Measurements from ENCODE around the gene GAL3ST1. TPM values are rescaled to one million over a fixed set of nuclear protein-coding genes. Genes with fewer than 3 reads are reported as not detected.
"Not testable (repeated sequence)": the region's sequence is repeated elsewhere in the genome, so short reads cannot be mapped to it uniquely, and the experiment has no call there.

Gene GAL3ST1
- not detected in 2 replicates for total RNA-seq

DNA sequence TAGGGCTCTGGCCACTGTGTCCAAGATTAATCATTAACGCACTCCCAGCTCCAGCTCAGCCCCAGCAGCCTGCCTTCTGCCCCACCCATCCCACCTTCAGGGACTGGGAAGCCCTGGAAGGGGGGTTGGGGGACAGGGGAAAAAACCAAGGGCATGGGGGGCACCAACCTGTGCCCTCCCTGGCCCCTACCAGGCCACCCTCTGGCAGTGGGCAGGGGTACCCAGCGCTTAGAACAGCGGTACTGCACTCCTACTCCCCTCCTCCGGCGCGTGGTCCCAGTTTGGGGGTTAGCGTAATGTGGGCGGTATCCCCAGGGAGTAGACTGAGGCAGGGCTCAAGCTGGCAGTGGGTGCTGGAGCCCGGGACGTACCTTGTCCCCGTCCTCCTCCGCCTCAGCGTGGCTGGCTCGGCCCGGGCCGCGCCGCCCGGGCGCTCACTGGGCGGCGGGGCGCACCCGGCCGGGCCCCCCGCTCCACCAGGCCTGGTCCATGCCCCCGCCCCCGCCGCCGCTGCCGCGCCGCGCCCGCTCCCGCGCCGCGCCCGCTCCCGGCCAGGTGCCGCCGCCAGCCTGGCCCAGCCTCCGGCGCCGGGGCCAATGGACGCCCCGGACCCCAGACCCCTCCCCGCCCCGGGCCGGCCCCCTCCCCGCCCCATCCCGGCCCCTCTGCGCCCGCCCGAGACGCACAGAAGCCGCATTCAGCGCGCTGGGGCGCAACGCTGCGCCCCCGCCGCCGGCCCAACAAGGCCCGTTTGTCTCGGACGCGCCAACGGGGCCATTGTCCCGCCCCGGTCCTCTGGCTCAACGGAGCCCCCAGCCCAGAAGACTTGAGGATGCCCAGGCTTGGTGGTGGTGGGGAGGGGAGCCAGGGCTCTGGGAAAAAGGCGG lies at the start of gene GAL3ST1:
Gene GAL3ST1 (minus strand): TSS at position 571 of the 887 bp plus-strand sequence. CDS start 17,273 bp downstream, outside the sequence.
- no peaks in the 10 kb centered on the region for H3K4me1 Mint-ChIP-seq (ENCODE audit: low read depth)
- peaks cover 43% of the 10 kb centered on the region for H3K36me3 Mint-ChIP-seq (ENCODE audit: low read depth)
- H3K27me3 Mint-ChIP-seq (ENCODE audit: low read depth) = peaks cover 6% of the 10 kb centered on the region
- H3K27ac Mint-ChIP-seq = no peak within 1 kb of the TSS
- intact Hi-C loops (cut with micrococcal nuclease) = no loop called here
- no peak within 1 kb of the TSS for H3K4me3 Mint-ChIP-seq (ENCODE audit: low read depth)
- no peak for DNase-seq (ENCODE audit: low spot score)
- no peaks in the 10 kb centered on the region for H3K9me3 Mint-ChIP-seq

GRCh38 chr22:30619909-30620308 lies 45.4 kb upstream of the GAL3ST1 start:
- H3K27ac Mint-ChIP-seq; H3K4me1 Mint-ChIP-seq (ENCODE audit: low read depth); intact Hi-C loops (cut with micrococcal nuclease); H3K36me3 Mint-ChIP-seq (ENCODE audit: low read depth); H3K4me3 Mint-ChIP-seq (ENCODE audit: low read depth); DNase-seq (ENCODE audit: low spot score); H3K27me3 Mint-ChIP-seq (ENCODE audit: low read depth); H3K9me3 Mint-ChIP-seq: not testable (repeated sequence)

- no peaks in the 10 kb centered on the region for H3K27me3 Mint-ChIP-seq (ENCODE audit: low read depth)
- H3K4me1 Mint-ChIP-seq (ENCODE audit: low read depth) = no peaks in the 10 kb centered on the region
- no peaks in the 10 kb centered on the region for H3K36me3 Mint-ChIP-seq (ENCODE audit: low read depth)
- no peak overlapping the region for H3K27ac Mint-ChIP-seq
- DNase-seq (ENCODE audit: low spot score) = no peak
- H3K9me3 Mint-ChIP-seq = no peaks in the 10 kb centered on the region
- no peak overlapping the region for H3K4me3 Mint-ChIP-seq (ENCODE audit: low read depth)
- intact Hi-C loops (cut with micrococcal nuclease) = no loop called here
Observed at GRCh38 chr22:30617819-30618218, 43.4 kb upstream of the GAL3ST1 start.

DNA sequence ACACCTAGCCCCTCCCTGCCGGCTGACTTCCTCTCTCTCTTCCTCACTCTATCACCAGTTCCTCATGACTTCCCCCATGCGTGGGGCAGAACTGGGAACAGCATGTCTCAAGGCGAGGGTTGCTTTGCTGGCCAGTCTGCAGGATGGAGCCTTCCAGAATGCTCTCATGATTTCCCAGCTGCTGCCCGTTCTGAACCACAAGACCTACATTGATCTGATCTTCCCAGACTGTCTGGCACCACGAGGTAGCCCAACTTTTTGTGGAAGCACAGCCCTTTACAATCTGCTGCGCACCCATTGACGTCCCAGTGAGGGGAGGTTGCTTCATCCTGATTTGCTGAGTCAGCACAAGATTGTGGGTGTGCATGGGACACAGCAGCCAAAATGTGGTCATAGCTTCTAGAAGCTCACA lies 41.1 kb upstream of the GAL3ST1 start:
- Mint-ChIP-seq H3K27ac (no peak overlapping the region), H3K36me3 (ENCODE audit: low read depth) (no peaks in the 10 kb centered on the region), H3K9me3 (no peaks in the 10 kb centered on the region), H3K4me3 (ENCODE audit: low read depth) (no peak overlapping the region), H3K27me3 (ENCODE audit: low read depth) (no peaks in the 10 kb centered on the region), H3K4me1 (ENCODE audit: low read depth) (peaks cover 2% of the 10 kb centered on the region)
- intact Hi-C loops (cut with micrococcal nuclease) = no loop called here
- DNase-seq (ENCODE audit: low spot score) = no peak

DNA sequence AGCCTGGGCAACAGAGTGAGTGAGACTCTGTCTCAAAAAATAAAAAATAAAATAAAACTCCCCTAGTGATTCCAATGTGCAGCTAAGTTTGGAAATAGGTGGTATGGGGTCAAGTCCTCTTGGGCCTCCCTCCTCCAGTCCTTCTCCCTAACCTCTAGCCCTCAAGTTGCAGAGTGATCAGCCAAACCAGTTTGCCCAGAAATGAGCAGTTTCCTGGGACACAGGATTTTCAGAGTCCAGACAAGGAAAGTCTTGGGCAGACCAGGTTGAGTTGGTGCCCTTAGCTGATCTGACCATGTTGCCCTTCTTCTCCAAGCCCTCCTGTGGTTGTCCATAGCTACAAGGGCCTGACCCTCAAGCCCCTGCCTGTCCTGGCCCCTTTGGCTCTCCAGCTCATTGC lies 40.4 kb upstream of the GAL3ST1 start:
- Mint-ChIP-seq H3K4me3 (ENCODE audit: low read depth) (no peak overlapping the region), H3K36me3 (ENCODE audit: low read depth) (no peaks in the 10 kb centered on the region), H3K27me3 (ENCODE audit: low read depth) (no peaks in the 10 kb centered on the region), H3K9me3 (no peaks in the 10 kb centered on the region), H3K4me1 (ENCODE audit: low read depth) (peaks cover 6% of the 10 kb centered on the region), H3K27ac (no peak overlapping the region)
- no peak for DNase-seq (ENCODE audit: low spot score)
- intact Hi-C loops (cut with micrococcal nuclease) = no loop called here

DNA sequence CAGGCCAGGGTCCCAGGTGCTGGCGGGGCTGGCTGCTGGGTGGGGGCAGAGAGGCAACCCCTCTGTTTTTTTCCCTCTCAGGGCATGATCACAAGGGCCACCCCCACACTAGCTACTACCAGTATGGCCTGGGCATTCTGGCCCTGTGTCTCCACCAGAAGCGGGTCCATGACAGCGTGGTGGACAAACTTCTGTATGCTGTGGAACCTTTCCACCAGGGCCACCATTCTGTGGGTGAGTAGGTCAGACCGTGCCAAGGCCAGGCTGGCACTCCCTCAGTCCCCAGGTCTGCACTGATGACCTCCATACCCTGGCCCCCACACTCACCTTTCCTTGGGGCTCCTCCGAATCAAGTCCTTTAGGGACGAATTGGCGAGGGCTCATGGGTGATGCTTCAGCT lies 39.8 kb upstream of the GAL3ST1 start:
- Mint-ChIP-seq H3K9me3 (no peaks in the 10 kb centered on the region), H3K27me3 (ENCODE audit: low read depth) (no peaks in the 10 kb centered on the region), H3K4me3 (ENCODE audit: low read depth) (no peak overlapping the region), H3K27ac (no peak overlapping the region), H3K4me1 (ENCODE audit: low read depth) (peaks cover 9% of the 10 kb centered on the region), H3K36me3 (ENCODE audit: low read depth) (no peaks in the 10 kb centered on the region)
- no peak for DNase-seq (ENCODE audit: low spot score)
- intact Hi-C loops (cut with micrococcal nuclease) = no loop called here

- Mint-ChIP-seq H3K9me3 (no peaks in the 10 kb centered on the region), H3K27ac (no peak overlapping the region), H3K4me3 (ENCODE audit: low read depth) (no peak overlapping the region), H3K4me1 (ENCODE audit: low read depth) (peaks cover 22% of the 10 kb centered on the region), H3K27me3 (ENCODE audit: low read depth) (no peaks in the 10 kb centered on the region), H3K36me3 (ENCODE audit: low read depth) (no peaks in the 10 kb centered on the region)
- DNase-seq (ENCODE audit: low spot score) = no peak
- intact Hi-C loops (cut with micrococcal nuclease) = no loop called here
Observed at GRCh38 chr22:30612789-30613188, 38.3 kb upstream of the GAL3ST1 start.

DNA sequence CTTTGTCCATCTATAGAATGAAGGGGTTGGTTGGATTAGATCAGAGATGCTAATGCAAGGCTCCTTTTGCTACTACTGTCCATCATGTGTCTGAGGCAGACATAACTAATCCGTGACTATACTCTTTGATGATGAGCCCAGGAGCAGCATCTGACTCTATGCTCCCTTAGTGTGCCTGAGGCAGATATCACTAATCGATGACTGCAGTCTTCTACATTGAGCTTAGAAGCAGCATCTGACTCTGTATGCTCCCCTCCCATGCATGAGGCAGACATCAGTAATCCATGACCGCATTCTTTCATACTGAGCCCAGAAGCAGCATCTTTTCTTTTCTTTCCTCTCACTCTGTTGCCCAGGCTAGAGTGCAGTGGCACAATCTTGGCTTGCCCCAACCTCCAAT lies 36.7 kb upstream of the GAL3ST1 start:
- H3K4me3 Mint-ChIP-seq (ENCODE audit: low read depth) = no peak overlapping the region
- H3K27me3 Mint-ChIP-seq (ENCODE audit: low read depth) = peaks cover 2% of the 10 kb centered on the region
- DNase-seq (ENCODE audit: low spot score) = no peak
- no peaks in the 10 kb centered on the region for H3K9me3 Mint-ChIP-seq
- H3K27ac Mint-ChIP-seq = no peak overlapping the region
- no peaks in the 10 kb centered on the region for H3K36me3 Mint-ChIP-seq (ENCODE audit: low read depth)
- intact Hi-C loops (cut with micrococcal nuclease) = no loop called here
- peaks cover 35% of the 10 kb centered on the region for H3K4me1 Mint-ChIP-seq (ENCODE audit: low read depth)

DNA sequence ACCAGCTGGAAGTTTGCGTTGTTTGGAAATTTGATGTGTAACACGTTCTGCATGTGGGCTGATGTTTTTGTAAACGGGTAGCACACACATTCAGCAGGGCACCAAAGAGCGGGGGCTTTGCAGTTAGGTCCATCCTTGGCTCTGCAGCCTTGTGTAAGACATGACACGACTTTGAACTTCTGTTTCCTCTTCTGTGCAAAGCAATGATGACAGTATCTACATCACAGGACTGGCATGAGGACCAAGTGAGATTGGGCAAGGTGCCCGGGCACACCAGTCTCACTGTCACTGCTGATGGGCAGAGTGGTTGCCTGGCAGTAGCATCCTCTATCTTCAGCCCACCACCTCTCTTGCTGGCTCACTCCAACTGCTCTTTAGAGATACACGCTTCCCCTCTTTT lies 35.8 kb upstream of the GAL3ST1 start:
- intact Hi-C loops (cut with micrococcal nuclease) = no loop called here
- peaks cover 41% of the 10 kb centered on the region for H3K4me1 Mint-ChIP-seq (ENCODE audit: low read depth)
- H3K27me3 Mint-ChIP-seq (ENCODE audit: low read depth) = peaks cover 3% of the 10 kb centered on the region
- no peaks in the 10 kb centered on the region for H3K36me3 Mint-ChIP-seq (ENCODE audit: low read depth)
- no peaks in the 10 kb centered on the region for H3K9me3 Mint-ChIP-seq
- no peak for DNase-seq (ENCODE audit: low spot score)
- H3K27ac Mint-ChIP-seq = no peak overlapping the region
- H3K4me3 Mint-ChIP-seq (ENCODE audit: low read depth) = no peak overlapping the region

- peak overlapping the region; percentile 35 for H3K27ac Mint-ChIP-seq
- H3K36me3 Mint-ChIP-seq (ENCODE audit: low read depth) = no peaks in the 10 kb centered on the region
- peaks cover 3% of the 10 kb centered on the region for H3K27me3 Mint-ChIP-seq (ENCODE audit: low read depth)
- peak; percentile 25 for DNase-seq (ENCODE audit: low spot score)
- intact Hi-C loops (cut with micrococcal nuclease) = loop anchor here (5.0 kb wide), 1 partner anchor 38 kb away; no protein-coding TSS in a partner anchor
- H3K4me1 Mint-ChIP-seq (ENCODE audit: low read depth) = peaks cover 41% of the 10 kb centered on the region
- peak overlapping the region; percentile 3 for H3K4me3 Mint-ChIP-seq (ENCODE audit: low read depth)
- no peaks in the 10 kb centered on the region for H3K9me3 Mint-ChIP-seq
Observed at GRCh38 chr22:30609260-30610185, 35.1 kb upstream of the GAL3ST1 start.

DNA sequence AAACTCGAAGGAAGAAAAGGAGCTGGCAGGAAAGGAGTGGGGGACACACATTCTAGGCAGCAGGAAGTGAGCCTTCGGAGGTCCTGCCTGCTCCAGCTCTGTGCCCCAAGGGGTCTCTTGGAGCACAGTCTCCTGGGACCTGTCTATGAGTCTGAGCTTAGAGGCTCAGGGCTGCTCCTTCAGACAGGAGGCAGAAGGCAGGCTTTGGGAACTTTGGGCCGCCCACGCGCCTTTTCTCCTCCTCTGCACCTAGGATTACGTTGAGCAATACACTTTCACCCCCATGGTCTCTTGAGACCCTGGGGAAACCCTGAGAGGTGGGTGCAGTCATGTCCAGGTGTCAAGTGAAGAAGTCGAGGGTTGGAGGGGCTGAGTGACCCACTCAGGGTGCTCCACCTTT lies 33.5 kb upstream of the GAL3ST1 start:
- intact Hi-C loops (cut with micrococcal nuclease) = loop anchor here (1.0 to 5.0 kb wide), 2 partner anchors 16 to 39 kb away; no protein-coding TSS in a partner anchor
- DNase-seq (ENCODE audit: low spot score) = no peak
- H3K4me3 Mint-ChIP-seq (ENCODE audit: low read depth) = no peak overlapping the region
- H3K4me1 Mint-ChIP-seq (ENCODE audit: low read depth) = peaks cover 41% of the 10 kb centered on the region
- peaks cover 3% of the 10 kb centered on the region for H3K27me3 Mint-ChIP-seq (ENCODE audit: low read depth)
- H3K27ac Mint-ChIP-seq = no peak overlapping the region
- no peaks in the 10 kb centered on the region for H3K36me3 Mint-ChIP-seq (ENCODE audit: low read depth)
- no peaks in the 10 kb centered on the region for H3K9me3 Mint-ChIP-seq

DNA sequence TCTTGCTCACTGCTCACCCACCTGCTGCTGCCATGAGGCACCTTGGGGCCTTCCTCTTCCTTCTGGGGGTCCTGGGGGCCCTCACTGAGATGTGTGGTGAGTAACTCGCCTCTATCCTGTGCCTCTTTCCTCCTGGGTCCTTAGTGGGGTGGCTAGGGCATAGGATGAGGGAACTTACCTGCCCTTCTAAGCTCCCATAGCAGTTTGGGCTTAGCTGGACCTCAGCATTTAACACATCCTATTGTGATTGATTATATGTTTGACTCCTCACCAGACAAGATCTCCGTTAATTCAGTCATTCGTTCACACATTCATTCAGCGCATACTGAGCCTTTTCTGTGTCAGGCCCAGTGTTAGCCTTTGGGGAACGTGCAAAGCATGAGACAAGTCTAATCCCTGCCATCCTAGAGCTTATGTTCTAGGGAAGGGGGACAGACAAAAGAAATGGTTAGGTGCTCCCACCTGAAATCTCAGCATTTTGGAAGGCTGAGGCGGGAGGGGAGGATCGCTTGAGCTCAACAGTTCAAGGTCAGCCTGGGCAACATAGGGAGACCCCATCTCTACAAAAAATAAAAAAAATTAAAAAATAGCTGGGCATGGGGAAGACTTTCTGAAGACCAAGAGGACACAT lies 33.0 kb upstream of the GAL3ST1 start:
- peaks cover 3% of the 10 kb centered on the region for H3K27me3 Mint-ChIP-seq (ENCODE audit: low read depth)
- H3K4me1 Mint-ChIP-seq (ENCODE audit: low read depth) = peaks cover 41% of the 10 kb centered on the region
- peak overlapping the region; percentile 81 for H3K4me3 Mint-ChIP-seq (ENCODE audit: low read depth)
- no peaks in the 10 kb centered on the region for H3K36me3 Mint-ChIP-seq (ENCODE audit: low read depth)
- H3K27ac Mint-ChIP-seq = peak overlapping the region; percentile 80
- no peaks in the 10 kb centered on the region for H3K9me3 Mint-ChIP-seq
- intact Hi-C loops (cut with micrococcal nuclease) = loop anchor here (1.0 to 5.0 kb wide), 2 partner anchors 15 to 40 kb away; no protein-coding TSS in a partner anchor
- no peak for DNase-seq (ENCODE audit: low spot score)

Data from activated T-helper 2 cell treated with anti-CD3 and anti-CD28 coated beads, Interferon-gamma antibody, Interleukin-2, Interleukin-4, amounts not matched to agents 10 μg/mL and 5 μg/mL and 100 μg/mL, durations not matched to agents 14 hours and 24 hours and 36 hours (primary cell).